ENCODE results near the gene ACAP2.
A peak's percentile ranks its signal among the peaks of the same experiment; 100 is the strongest.
"Not testable (repeated sequence)": the region's sequence is repeated elsewhere in the genome, so short reads cannot be mapped to it uniquely, and the experiment has no call there.

ACAP2 gene

GRCh38 chr3:195441992-195442572 is 738 bp downstream of the ACAP2 start:
- DNase-seq = peak; percentile 72

GRCh38 chr3:195441476-195441991 is 1.3 kb downstream of the ACAP2 start:
- no peak for DNase-seq

DNA sequence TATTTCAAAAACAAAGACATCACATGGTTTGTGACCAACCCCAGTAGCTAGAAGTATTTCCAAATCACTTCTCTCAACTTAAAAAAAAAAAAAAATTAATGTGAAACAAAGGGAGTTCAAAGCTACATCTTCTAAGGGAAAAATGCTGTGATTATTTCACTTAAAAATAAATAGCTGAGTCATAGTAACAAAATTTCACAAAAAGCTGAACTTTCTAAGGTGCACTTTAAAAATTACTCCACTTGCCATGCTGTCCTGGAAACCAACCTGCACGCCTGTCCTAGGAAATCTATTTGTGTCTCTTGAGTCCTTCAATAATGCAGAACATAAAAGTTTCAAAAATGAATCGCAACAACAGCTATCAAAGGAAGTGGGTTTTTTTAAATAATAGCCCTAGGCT is 1.8 kb downstream of the ACAP2 start:
- no peak for DNase-seq

DNA sequence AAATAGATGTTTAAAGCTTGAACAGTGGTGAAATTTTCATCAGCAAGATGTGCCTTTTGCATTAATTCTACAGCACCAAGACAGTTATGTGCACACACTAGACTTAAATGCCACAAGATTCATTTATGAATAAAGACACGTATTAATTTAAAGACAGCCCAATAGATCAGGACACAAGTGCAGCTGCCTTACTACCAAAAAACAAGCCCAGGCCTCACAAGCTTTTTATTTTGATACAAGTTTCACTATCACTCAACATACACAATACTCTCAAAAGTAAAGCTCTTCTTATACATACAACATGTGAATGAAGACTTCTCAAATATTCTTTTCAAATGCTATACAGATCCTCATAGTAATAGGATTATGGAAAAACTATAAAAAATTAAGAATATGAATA is 2.4 kb downstream of the ACAP2 start:
- no peak for DNase-seq

DNA sequence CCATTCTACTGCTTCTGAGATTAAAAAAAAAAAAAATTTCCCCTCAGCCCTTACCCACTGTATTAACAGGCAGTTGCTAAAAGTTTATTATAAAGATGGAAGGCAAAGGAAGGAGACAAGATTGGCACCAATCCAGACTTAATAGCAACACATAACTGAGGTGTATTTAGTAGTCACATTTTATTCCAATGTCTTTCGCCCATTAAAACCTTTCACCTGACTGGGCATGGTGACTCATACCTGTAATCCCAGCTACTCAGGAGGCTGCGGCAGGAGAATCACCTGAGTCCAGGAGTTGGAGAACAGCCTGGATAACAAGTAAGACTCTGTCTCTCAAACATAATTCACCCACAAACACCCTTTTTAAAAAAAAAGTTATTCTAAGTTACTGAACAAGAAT is 4.4 kb downstream of the ACAP2 start:
- no peak for DNase-seq

DNA sequence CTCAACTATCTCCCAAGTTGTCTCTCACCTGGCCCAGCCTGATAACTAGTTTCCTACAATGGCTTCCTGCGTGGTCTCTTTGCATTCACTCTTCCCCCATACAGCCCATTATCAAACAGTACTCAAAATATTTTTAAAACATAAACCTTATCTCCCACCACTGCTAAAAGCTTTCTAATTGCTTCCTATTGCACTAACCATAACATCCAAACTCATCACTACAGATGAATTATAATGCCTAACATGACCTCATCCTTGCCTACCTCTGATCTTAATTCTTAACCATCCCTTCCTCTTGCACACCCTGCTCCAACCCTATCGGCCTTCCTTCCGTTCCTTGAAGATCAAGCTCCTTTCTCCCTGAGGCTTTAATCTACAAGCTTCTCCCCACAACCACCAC is 17.0 kb downstream of the ACAP2 start:
- no peak for DNase-seq

- DNase-seq = no peak
Measured at GRCh38 chr3:195423818-195424217, 19.0 kb downstream of the ACAP2 start.

DNA sequence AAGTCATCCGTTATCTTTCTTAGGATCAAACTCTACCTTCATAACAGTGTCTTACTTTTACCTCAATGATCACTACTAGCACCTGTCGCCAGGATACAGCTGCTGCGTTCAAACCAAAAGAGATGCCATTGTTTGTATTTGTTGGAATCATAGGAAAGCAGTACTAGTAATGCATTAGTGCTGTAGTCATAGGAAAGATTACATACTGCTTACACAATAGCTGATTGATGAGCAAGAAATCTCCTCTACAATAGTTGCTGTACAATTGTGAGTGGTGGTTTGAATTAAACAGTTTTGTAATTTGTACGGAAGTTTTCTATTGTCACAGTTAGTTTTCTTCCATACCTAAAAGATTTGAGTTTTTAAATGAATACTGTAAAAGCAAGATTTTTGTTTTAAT is 21.4 kb downstream of the ACAP2 start:
- DNase-seq = no peak

DNA sequence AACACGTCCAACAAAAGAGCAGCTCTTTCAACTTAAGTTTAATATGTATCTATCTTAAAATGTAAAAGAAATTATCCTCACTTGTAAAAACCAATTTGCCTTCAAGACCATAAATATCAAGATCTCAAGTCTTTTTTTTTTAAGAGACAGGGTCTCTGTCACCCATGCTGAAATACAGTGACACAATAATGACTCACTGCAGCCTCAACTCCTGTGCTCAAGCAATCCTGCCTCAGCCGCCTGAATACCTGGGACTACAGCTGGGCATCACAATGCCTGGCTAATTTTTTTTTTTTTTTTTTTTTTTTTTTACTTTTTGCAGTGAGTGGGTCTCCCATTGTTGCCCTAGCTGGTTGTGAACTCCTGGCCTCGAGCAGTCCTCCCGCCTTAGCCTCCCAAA is 26.0 kb downstream of the ACAP2 start:
- no peak for DNase-seq

DNA sequence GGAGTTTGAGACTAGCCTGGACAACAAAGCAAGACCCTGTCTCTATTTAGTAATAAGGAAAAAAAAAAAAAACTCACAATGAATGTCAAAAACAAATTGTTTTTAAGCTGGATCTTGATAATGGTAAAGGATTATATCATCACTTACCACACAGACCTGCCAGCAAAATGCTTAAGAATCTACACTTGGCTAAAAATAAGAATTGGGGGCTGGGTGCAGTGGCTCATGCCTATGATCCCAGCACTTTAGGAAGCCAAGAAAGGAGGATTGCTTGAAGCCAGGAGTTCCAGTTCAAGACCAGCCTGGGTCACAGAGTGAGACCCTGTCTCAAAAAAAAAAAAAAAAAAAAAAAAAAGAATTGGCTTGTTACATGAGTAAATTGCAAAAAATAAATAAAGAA is 31.0 kb downstream of the ACAP2 start:
- DNase-seq = no peak

GRCh38 chr3:195410546-195410945 is 32.3 kb downstream of the ACAP2 start:
- DNase-seq = no peak

GRCh38 chr3:195407531-195408409 is 35.0 kb downstream of the ACAP2 start:
- no peak for DNase-seq

DNA sequence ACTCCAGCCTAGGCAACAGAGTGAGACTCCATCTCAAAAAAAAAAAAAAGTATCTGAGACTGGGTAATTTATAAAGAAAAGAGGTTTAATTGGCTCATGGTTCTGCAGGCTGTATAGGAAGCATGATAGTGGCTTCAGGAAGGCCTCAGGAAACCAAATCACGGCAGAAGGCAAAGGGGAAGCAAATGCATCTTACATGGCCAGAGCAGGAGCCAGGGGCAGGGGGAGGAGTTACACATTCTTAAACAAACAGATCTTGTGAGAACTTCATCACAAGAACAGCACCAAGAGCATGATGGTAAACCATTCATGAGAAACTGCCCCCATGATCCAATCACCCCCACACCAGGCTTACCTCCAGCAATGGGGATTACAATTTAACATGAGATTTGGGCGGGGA is 37.2 kb downstream of the ACAP2 start:
- DNase-seq = no peak

- DNase-seq = no peak
Measured at GRCh38 chr3:195403841-195404408, 38.9 kb downstream of the ACAP2 start.

GRCh38 chr3:195403244-195403643 is 39.6 kb downstream of the ACAP2 start:
- DNase-seq = no peak

GRCh38 chr3:195401943-195402342 is 40.9 kb downstream of the ACAP2 start:
- DNase-seq = no peak

DNA sequence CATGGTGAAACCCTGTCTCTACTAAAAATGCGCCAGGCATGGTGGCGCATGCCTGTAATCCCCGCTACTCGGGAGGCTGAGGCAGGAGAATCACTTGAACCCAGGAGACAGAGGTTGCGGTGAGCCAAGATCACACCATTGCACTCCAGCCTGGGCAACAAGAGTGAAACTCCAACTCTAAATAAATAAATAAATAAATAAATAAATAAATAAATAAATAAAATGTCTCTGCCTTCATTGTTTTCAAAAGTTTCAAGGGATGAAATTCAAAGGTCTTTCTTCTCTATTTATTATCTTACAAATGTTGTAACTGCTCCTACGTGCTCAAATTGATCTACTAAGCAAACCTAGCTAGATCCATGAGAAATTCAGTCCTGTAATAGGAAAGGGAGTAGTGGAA is 44.4 kb downstream of the ACAP2 start:
- not testable (repeated sequence) for DNase-seq

- DNase-seq = no peak
Measured at GRCh38 chr3:195397524-195397923, 45.3 kb downstream of the ACAP2 start.

DNA sequence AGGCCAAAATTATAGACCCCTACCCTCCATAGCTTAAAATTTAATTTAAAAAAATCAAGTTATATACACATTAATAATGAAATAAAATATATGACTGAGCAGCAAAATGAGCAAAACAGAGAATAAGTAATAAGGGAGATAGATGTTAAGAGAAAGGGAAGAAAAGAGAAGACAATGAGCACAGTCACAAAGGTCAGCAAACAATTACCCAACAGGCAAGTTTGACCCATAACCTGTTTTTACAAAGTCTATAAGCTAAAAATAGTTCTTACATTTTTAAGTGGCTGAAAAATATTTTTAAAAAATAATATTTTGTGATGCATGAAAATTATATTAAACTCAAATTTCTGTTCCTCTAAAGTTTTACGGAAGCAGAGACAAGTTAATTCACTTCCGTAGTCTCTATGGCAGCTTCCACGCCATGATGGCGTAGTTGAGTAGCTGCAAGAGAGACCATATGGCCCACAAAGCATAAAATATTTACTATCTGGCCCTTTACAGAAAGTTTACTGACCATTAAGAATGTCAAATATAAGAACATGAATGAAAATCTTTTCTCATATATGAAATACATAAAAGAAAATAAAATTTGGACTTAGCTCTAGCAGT is 47.5 kb downstream of the ACAP2 start:
- DNase-seq = no peak

GRCh38 chr3:195394700-195395099 is 48.1 kb downstream of the ACAP2 start:
- no peak for DNase-seq

GRCh38 chr3:195394024-195394423 is 48.8 kb downstream of the ACAP2 start:
- DNase-seq = no peak

DNA sequence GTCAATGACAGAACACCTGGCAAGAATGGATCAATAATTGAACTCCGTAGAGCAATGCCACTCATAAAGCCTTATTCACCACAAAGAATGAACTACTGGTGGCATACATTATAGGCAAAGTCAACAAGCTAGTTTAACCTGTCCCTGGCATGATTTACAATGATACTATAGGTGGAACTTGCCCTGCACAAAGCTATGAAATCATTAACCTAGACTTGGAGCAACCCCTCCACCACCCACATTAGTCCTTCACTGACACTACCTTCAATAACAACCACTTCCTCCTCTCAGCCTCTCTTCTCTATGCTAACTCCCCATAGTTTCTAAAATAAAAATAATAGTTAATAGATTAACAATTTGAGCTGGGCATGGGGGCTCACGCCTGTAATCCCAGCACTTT is 54.4 kb downstream of the ACAP2 start:
- DNase-seq = no peak

- DNase-seq = no peak
Measured at GRCh38 chr3:195386739-195387138, 56.1 kb downstream of the ACAP2 start.

- DNase-seq = no peak
Measured at GRCh38 chr3:195385526-195385925, 57.3 kb downstream of the ACAP2 start.

Data from activated CD8-positive, alpha-beta memory T cell treated with anti-CD3 and anti-CD28 coated beads, Interleukin-2, amount 50 U/mL, for 48 hours (primary cell).